Activated CD4-positive, alpha-beta T cell treated with anti-CD3 and anti-CD28 coated beads, Interleukin-2, amount 10 ng/mL, durations not matched to agents 7 days and 5 days (primary cell): ENCODE measurements around the gene CHST13. TPM values are rescaled to one million over a fixed set of nuclear protein-coding genes. Genes with fewer than 3 reads are reported as not detected.

Experiments used
- CTCF ChIA-PET: fragments of 350-600 bp; sonication (Branson Sonifier 250); formaldehyde crosslinking; loops from one replicate; lab custom pipeline; 2021; ENCODE audit warnings: antibody characterized with exemption; lab: Charles Lee
- POLR2A ChIA-PET: fragments of 350-600 bp; sonication (Branson Sonifier 250); formaldehyde crosslinking; loops from one replicate; lab custom pipeline; 2021; ENCODE audit warnings: antibody characterized with exemption; lab: Charles Lee
- DNase-seq: peaks from one replicate; pipeline ENCODE4 v3.0.0-alpha.2; 2020
- H3K27ac Mint-ChIP-seq: one replicate; pipeline ENCODE4 v1.8.0; 2021; ENCODE audit warnings: mild to moderate bottlenecking, moderate library complexity, mixed read lengths
- H3K27me3 Mint-ChIP-seq: one replicate; pipeline ENCODE4 v1.8.0; 2021; ENCODE audit warnings: mixed read lengths
- H3K36me3 Mint-ChIP-seq: one replicate; pipeline ENCODE4 v1.8.0; 2021; ENCODE audit warnings: low read depth, mixed read lengths
- H3K4me1 Mint-ChIP-seq: one replicate; pipeline ENCODE4 v1.8.0; 2021; ENCODE audit warnings: mixed read lengths
- H3K4me3 Mint-ChIP-seq: one replicate; pipeline ENCODE4 v1.8.0; 2021; ENCODE audit warnings: mild to moderate bottlenecking, moderate library complexity, mixed read lengths
- H3K9me3 Mint-ChIP-seq: one replicate; pipeline ENCODE4 v1.8.0; 2021; ENCODE audit warnings: mixed read lengths
- total RNA-seq, 2 experiments: library from RNA; stranded (reverse); gene quantifications; one replicate each; pipeline ENCODE4 v1.2.3, GENCODE V29; 2021

The CHST13 gene
- total RNA-seq, 2 experiments from 2014 or later: not detected

GRCh38 chr3:126554560-126555525, 30.9 kb downstream of the CHST13 start:
- Mint-ChIP-seq H3K27me3 (peaks cover under 1% of the 10 kb centered on the region), H3K4me3 (no peak overlapping the region), H3K4me1 (no peaks in the 10 kb centered on the region), H3K27ac (no peak overlapping the region), H3K36me3 (no peaks in the 10 kb centered on the region), H3K9me3 (no peaks in the 10 kb centered on the region)
- ChIA-PET POLR2A (no interaction called here), CTCF (no interaction called here)
- DNase-seq: no peak

DNA sequence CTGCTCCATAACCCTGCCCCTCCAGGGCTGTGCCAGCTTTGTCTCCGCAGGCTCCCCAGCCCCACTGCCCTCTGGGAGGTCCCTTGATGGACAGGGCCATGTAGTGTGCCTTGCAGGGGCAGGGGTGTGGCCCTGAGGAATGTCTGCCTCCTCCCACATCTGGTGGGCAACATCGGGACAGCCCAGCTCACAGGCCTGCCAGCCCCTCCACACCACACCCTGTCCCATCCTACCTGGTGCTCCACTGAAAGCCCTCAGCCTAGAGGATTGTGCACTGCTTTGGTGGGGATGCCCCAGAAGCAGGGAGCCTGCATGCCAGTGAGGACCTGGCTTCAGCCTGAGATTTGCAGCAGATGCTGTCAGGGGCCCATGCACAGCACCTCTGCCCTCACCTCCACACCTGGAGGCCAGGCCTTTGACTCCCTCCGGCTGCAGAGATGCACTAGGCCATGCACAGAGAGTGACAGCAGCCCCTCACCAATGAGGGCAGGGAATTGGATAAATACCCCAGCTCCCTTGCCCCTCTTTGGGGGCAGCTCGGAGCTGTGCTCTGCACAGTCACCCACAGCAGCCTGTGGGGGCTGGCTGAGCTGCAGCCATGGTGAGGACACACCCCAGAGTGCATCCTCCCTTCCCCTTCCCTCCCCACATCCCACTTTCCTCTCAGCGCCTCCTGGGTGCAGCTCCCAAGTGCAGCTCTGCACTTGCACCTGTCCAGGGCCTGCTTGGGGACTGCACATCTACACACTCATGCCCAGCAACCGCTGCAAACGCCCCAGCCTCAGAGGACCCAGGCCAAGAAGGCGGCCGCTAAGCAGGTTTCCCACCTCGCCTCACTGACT, 32.1 kb downstream of the CHST13 start:
- no peaks in the 10 kb centered on the region for H3K36me3 Mint-ChIP-seq
- H3K9me3 Mint-ChIP-seq: no peaks in the 10 kb centered on the region
- ChIA-PET POLR2A (no interaction called here), CTCF (no interaction called here)
- DNase-seq: no peak
- H3K4me3 Mint-ChIP-seq: no peak overlapping the region
- no peak overlapping the region for H3K27ac Mint-ChIP-seq
- H3K4me1 Mint-ChIP-seq: no peaks in the 10 kb centered on the region
- peaks cover 6% of the 10 kb centered on the region for H3K27me3 Mint-ChIP-seq

DNA sequence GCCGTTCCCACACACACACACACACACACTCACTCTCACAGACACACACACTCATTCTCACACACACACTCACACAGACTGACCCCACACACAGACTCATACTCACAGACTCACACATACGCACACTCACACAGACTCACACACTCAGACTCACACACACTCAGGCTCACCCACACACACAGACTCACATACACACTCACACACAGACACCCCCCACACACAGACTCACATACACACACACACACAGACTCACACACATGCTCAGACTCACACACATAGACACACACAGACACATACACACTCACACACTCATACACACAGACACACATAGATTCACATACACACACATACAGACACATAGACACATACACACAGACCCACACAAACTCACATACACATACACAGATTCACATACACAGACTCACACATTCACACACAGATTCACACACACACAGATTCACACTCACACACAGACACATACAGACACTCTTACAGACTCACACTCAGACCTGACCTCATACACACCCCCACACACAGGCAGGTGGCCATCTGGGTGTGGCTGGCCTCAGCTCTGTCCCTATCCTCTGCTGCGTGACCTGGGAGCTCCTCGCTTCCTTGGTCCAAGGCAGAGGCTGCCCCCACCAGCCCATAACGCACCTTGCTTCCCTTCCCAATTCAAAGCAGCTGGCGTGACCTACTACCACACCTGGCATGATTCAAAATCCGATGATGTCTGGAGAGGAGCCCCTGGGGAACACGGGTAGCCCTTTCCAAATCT, 32.9 kb downstream of the CHST13 start:
- Mint-ChIP-seq H3K27ac (no peak overlapping the region), H3K27me3 (peaks cover 9% of the 10 kb centered on the region), H3K9me3 (no peaks in the 10 kb centered on the region), H3K4me1 (no peaks in the 10 kb centered on the region), H3K4me3 (no peak overlapping the region), H3K36me3 (no peaks in the 10 kb centered on the region)
- POLR2A ChIA-PET: no interaction called here
- CTCF ChIA-PET: no interaction called here
- DNase-seq: no peak

DNA sequence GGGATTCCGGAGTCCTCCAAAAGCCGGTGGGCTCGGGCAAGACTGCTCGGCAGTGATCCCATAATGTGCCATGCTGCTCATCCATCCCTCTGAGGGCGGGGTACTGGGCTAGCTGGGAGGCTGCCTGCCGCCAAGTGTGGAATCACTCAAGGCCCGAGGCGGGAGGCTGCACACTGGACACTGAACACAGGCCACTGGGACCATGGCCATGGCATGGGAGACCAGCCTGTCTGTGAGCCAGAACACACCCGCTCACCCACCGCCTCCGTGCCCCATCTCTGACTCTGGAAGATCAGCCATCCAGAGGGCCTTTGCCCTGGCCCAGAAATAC, 33.4 kb downstream of the CHST13 start:
- no peaks in the 10 kb centered on the region for H3K9me3 Mint-ChIP-seq
- H3K27me3 Mint-ChIP-seq: peaks cover 9% of the 10 kb centered on the region
- ChIA-PET POLR2A (no interaction called here), CTCF (no interaction called here)
- no peak for DNase-seq
- H3K27ac Mint-ChIP-seq: no peak overlapping the region
- no peaks in the 10 kb centered on the region for H3K36me3 Mint-ChIP-seq
- no peak overlapping the region for H3K4me3 Mint-ChIP-seq
- no peaks in the 10 kb centered on the region for H3K4me1 Mint-ChIP-seq

GRCh38 chr3:126557761-126558160, 33.8 kb downstream of the CHST13 start:
- ChIA-PET CTCF (no interaction called here), POLR2A (no interaction called here)
- H3K9me3 Mint-ChIP-seq: peaks cover 3% of the 10 kb centered on the region
- H3K4me3 Mint-ChIP-seq: no peak overlapping the region
- H3K4me1 Mint-ChIP-seq: no peaks in the 10 kb centered on the region
- H3K36me3 Mint-ChIP-seq: no peaks in the 10 kb centered on the region
- no peak for DNase-seq
- no peak overlapping the region for H3K27ac Mint-ChIP-seq
- H3K27me3 Mint-ChIP-seq: peaks cover 13% of the 10 kb centered on the region

GRCh38 chr3:126558336-126559071, 34.5 kb downstream of the CHST13 start, which contains the start of gene C3orf22:
Gene C3orf22 (minus strand): TSS chr3:126558932. CDS start chr3:126553390, 5,542 bp downstream.
- no peaks in the 10 kb centered on the region for H3K4me1 Mint-ChIP-seq
- no peak within 1 kb of the TSS for H3K4me3 Mint-ChIP-seq
- ChIA-PET CTCF (no interaction called here), POLR2A (no interaction called here)
- no peak within 1 kb of the TSS for H3K27ac Mint-ChIP-seq
- peaks cover 15% of the 10 kb centered on the region for H3K27me3 Mint-ChIP-seq
- DNase-seq: no peak
- no peaks in the 10 kb centered on the region for H3K36me3 Mint-ChIP-seq
- peaks cover 5% of the 10 kb centered on the region for H3K9me3 Mint-ChIP-seq

GRCh38 chr3:126562737-126563276, 38.9 kb downstream of the CHST13 start:
- Mint-ChIP-seq H3K9me3 (peaks cover 5% of the 10 kb centered on the region), H3K36me3 (no peaks in the 10 kb centered on the region), H3K27me3 (peaks cover 32% of the 10 kb centered on the region), H3K4me3 (no peak overlapping the region), H3K4me1 (no peaks in the 10 kb centered on the region), H3K27ac (no peak overlapping the region)
- POLR2A ChIA-PET: no interaction called here
- CTCF ChIA-PET: no interaction called here
- DNase-seq: no peak

DNA sequence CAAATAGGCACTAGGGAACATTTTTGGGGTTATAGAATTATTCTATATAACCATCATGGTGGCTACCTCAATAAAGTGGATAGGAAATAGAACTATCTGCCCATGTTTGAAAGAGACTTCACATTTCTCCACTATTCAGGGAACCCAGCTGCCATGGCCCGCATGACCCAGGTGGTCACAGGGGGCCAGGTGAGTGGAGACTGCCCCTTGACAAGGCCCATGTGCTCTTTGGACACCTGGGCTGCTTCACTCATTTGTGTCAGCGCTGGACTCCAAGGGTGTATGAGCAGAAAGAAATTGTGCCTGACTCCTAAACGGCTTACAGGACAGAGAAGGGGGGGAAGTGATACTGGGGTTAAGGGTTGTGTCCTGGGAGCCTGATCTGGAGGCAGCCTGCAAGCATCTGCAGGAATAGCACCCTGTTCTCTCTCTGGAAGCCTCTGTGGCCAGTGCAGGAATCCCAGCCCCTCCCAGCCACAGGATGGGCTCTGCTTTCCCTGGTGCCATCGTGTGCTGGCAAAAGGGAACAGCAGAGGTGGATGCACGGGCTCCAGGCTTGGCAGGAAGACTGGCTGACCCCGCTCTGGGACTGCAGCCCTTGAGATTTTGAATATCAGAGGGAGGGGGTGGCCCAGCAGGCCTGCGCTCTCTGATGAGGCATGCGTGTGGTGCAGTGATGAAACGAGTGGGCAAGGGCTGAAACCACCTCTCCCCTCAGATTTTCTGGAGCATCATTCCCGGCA, 43.9 kb downstream of the CHST13 start:
- H3K9me3 Mint-ChIP-seq: peaks cover under 1% of the 10 kb centered on the region
- no peaks in the 10 kb centered on the region for H3K36me3 Mint-ChIP-seq
- H3K27ac Mint-ChIP-seq: no peak overlapping the region
- H3K4me1 Mint-ChIP-seq: no peaks in the 10 kb centered on the region
- CTCF ChIA-PET: no interaction called here
- POLR2A ChIA-PET: no interaction called here
- H3K4me3 Mint-ChIP-seq: no peak overlapping the region
- H3K27me3 Mint-ChIP-seq: peaks cover 18% of the 10 kb centered on the region
- no peak for DNase-seq

GRCh38 chr3:126568776-126569342, 44.9 kb downstream of the CHST13 start:
- POLR2A ChIA-PET: no interaction called here
- Mint-ChIP-seq H3K27me3 (peaks cover 19% of the 10 kb centered on the region), H3K36me3 (no peaks in the 10 kb centered on the region), H3K4me3 (no peak overlapping the region), H3K9me3 (no peaks in the 10 kb centered on the region), H3K27ac (no peak overlapping the region), H3K4me1 (no peaks in the 10 kb centered on the region)
- CTCF ChIA-PET: interaction anchor here (0.8 to 1.1 kb wide), 2 partner anchors 11 to 999 kb away, joined by 3 read pairs; no protein-coding TSS in a partner anchor
- DNase-seq: no peak

- POLR2A ChIA-PET: no interaction called here
- CTCF ChIA-PET: interaction anchor here (0.6 to 1.1 kb wide), 3 partner anchors 10 to 998 kb away, joined by 3 read pairs; no protein-coding TSS in a partner anchor
- H3K9me3 Mint-ChIP-seq: no peaks in the 10 kb centered on the region
- no peak overlapping the region for H3K27ac Mint-ChIP-seq
- no peaks in the 10 kb centered on the region for H3K36me3 Mint-ChIP-seq
- no peak for DNase-seq
- peaks cover 19% of the 10 kb centered on the region for H3K27me3 Mint-ChIP-seq
- no peak overlapping the region for H3K4me3 Mint-ChIP-seq
- no peaks in the 10 kb centered on the region for H3K4me1 Mint-ChIP-seq
Observed at GRCh38 chr3:126569390-126569975, 45.5 kb downstream of the CHST13 start.

- H3K36me3 Mint-ChIP-seq: no peaks in the 10 kb centered on the region
- H3K4me1 Mint-ChIP-seq: no peaks in the 10 kb centered on the region
- no peaks in the 10 kb centered on the region for H3K9me3 Mint-ChIP-seq
- H3K27ac Mint-ChIP-seq: no peak overlapping the region
- DNase-seq: no peak
- H3K4me3 Mint-ChIP-seq: no peak overlapping the region
- CTCF ChIA-PET: interaction anchor here (0.6 to 1.1 kb wide), 2 partner anchors 348 to 998 kb away, joined by 3 read pairs; no protein-coding TSS in a partner anchor
- peaks cover 18% of the 10 kb centered on the region for H3K27me3 Mint-ChIP-seq
- POLR2A ChIA-PET: no interaction called here
Observed at GRCh38 chr3:126570103-126570541, 46.2 kb downstream of the CHST13 start.
